GM18519 (cell line): ENCODE measurements around the gene SHB.
A peak's percentile ranks its signal among the peaks of the same experiment; 100 is the strongest.

Experiments
- ATAC-seq: cut with Tn5 transposase; IDR thresholded peaks from one replicate; pipeline ENCODE4 v1.9.1; 2021; ENCODE audit warnings: mild to moderate bottlenecking, moderate library complexity; ENCODE audit not compliant: unreplicated experiment, low FRiP score

SHB gene

DNA sequence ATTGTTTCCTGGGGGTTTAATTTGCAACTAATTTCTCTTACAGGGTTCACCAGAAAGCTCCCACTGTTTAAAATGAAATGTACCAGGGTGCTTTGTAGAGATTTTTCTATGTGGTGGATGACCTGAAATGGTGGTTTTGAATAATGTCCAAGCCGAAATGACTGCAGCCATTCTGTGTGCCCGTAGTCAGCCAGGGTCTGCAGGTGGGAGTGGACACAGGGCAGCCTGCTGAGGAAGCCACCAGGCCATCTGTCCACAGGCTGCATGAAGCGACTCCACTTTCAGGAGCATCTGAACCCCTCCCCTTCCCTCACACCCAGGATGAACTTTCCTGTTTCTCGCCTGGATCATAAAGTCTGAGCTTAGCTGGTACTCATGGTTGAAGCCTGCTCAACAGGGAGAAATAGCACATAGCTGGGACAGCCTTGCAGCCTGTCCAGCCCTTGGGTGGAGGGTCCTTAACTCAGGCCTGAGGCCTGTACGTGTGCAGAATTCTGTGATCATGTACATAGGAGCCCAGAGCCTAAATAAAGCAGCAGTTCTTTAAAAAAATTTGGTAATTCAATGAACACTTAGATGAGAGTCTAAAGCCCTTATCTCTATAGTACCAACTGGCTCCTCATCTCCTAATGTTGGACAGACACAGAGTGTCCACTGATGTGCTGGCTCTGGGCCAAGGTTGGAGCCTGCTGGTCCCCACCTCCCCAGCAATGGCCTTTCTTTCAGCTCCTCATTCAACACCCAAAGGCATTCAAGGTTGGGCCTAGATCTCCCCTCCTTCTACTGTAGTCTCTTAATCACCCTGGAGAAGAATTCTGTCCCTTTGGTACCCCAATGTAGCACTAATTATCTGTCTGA is 72.8 kb downstream of the SHB start:
- no peak for ATAC-seq

DNA sequence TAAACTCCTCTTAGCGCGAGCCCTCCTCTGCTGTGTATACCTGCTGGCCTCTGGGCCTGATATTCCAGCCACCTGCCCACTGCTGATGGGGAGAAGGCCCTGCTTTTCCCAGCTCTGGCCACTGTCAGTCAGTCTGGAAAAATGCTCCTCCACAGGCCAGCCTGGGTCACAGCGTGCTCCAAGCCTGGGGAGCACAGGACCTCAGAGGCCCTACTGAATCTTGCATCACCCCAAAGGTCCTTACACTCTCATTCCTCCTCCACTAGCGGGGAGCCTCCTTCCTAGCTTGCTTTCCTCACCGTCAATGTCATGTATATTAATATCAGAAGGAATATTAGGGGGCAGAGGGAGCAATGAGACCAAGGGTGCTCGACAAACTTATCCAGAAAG is 73.7 kb downstream of the SHB start:
- ATAC-seq: no peak

DNA sequence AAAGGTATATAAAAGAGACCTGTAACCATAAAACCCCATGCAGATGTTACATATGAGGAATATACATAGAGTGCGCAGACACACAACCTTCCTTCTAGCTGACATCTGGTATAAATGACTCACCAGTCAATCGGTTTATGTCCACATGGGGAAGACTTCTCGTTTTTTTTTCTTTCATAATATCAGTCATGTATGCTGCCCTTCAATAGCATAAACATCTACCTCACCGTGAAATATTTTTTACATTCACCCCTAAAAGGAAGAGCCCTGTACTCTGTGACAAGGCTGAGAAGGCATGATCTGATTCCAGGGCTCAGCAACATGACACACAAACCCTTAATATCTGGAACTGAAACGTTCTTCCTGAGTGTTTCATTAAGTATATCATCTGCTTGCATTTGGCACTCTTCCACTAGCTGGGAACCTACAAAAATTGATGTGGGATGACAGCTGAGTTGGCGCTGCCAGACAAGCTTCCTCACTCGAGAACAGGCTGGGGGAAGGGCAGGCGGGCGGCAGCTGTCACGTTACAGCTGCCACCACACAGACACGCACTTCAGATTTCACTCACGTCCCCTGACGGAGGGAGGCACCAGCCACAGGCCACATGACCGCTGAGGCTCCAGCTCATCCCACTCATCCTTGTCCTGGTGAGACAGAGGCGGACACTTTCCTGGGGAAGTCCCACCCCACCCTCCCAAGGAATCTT is 74.2 kb downstream of the SHB start:
- peak; percentile 52 for ATAC-seq

DNA sequence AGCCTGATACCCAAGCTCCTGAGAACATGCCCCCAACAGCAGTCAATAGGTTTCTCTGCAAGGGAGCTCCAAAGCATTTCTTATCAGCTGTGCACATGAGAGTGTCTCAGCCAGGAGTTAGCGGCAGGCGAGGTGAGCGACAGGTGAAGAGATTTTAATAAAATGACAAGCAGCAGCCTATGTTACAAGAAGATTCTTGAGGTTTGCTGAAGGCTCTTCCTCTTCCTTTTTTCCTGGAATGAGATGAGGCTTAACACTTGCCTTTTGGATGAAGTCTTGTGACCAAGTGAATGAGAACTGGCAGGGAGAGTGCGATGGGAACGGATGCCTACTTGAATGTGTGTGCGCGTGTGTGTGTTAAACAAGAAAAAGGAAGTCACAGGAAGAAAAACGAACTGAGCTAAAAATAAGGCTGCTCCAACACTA is 76.1 kb downstream of the SHB start:
- no peak for ATAC-seq

DNA sequence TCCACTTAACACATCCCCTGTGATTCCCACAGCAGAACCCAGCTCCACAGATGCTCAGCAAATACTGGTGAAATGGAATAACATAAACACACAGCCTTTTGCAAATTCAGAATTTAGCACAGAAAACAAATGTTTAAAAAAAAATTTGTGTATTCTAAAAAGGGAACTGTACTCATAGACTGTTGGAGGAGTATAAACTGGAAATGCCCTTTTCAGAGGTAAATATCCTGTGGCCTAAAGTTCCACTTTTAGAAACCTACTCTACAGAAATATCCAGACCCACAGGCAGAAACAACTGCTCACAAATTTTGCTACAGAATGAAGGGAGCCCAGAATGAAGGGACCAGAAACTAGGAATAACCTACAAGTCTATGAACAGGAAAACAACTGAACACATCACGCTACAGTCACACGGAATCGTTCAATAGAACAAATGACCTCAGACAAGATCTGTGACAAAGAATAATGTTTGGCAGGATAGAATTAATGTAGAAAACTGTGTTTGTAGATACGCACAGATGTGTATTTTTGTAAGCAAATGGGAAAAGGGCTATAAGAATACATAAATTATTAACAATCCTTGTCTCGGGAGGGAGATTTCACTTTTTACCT is 78.5 kb downstream of the SHB start:
- no peak for ATAC-seq

DNA sequence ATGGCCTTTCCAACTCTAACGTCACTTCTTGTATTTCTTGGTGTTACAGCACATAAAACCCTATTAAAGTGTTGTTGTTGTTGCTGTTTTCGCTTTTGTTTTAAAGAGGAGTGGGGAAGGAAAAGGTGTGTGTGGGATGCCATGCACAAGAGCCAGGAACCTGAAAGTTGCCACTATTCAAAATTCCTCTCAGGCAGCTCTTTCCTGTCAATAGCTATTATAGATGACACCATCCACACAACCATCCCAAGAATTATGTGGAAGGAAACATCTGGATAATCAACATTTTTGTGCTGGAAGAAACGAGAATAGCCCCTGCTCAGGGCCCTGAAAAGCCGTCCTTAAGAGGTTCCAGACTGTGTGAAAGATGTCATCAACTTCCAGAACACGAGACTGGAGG is 79.3 kb downstream of the SHB start:
- ATAC-seq: no peak

DNA sequence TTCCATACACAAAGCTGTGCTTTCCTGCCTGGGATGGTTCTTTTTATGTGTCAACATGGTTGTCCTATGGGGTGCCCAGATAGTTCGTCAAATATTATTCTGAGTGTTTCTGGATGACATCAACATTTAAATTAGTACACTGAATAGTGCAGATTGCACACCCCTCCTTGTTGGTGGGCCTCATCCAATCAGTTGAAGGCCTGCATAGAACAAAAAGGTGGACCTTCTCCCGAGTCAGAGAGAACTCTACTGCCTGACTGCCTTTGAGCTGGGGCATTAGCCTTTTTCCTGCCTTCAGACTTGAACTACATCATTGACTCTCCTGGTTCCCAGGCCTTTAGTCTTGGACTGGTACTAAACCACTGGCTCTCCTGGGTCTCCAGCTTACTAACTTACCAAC is 80.4 kb downstream of the SHB start:
- no peak for ATAC-seq

DNA sequence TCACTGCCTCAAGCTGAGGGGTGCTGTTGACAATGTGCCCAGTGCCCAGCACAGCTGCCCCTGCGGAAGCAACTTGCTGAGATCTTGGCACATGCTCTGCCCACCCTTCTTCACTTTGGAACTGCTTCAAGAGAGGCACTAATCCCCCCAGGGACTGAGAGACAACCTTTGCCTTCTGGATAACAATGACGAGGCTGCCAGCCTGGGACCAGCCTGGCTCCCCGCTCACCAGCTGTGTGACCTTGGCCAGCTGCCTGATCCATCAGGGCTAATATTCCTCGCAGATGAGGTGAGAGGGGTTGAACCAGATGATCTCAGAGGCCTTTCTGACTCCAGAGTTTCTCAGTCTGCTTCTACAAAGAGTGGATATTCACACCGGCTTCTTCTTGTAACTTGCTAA is 81.0 kb downstream of the SHB start:
- ATAC-seq: no peak

DNA sequence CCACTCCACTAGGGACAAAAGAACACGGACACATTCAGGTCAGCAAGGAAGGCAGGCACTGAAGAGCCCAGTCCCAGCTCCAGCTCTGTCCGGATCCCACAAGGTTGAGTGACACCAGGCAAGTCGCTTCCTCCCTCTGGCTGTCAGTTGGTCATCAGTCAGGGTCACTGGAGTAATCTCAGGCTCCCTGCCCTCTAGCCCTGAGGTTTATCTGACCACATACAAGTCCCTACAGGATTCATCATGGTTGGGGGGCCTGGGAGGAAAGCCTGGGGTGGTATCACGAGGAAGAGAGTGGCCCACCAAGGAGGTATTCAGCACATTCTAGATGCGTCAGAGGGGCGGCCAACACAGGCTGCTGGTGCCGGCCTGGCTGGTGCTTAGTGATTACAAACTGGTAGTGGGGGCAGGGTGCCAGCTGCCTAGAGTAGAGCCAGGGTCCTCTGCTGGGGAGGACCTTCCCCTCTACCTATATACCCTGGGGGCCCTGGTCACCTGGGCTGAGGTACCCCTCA is 81.5 kb downstream of the SHB start:
- no peak for ATAC-seq

DNA sequence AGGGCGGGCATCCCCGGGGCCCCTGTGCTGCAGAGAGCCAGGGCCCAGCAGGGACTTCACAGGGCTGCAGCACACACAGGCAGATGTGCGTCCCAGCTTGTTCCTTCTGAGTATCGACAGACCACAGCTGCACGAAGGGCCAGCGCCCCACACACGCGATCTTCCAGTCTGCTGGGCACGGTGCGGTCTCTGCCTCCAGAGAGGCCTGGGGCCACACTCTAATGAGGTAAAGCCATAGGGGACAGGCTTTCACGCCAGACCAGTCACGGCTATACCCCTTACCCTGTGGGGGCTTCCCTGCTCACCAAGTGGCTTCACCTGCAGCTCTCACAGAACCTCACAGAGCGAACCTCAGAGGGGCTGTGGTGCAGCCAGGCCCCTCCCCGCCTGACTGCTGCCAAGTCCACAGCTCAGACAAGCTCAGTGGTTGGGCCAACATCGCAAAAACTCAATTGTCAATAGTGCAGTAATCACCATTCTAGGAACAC is 82.2 kb downstream of the SHB start:
- ATAC-seq: no peak

DNA sequence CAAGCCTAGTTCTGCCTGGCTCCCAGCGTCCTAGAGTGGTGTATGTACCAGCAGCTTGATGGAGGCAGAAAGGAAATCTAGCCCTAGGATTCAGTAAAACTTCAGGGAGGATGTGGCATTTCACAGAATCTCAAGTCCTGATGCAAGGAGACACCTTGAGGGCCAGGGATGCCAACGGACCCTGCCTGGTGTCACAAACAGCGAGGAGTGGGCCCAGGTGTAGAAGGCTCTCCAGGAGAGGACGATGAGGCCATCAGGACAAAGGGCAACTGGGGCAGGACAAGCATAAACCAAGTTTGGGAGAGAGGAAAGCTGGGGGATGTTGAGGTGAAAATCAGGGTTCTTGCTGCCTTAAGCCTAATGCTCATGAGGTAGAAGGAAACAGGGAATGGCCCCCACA is 83.0 kb downstream of the SHB start:
- ATAC-seq: no peak

DNA sequence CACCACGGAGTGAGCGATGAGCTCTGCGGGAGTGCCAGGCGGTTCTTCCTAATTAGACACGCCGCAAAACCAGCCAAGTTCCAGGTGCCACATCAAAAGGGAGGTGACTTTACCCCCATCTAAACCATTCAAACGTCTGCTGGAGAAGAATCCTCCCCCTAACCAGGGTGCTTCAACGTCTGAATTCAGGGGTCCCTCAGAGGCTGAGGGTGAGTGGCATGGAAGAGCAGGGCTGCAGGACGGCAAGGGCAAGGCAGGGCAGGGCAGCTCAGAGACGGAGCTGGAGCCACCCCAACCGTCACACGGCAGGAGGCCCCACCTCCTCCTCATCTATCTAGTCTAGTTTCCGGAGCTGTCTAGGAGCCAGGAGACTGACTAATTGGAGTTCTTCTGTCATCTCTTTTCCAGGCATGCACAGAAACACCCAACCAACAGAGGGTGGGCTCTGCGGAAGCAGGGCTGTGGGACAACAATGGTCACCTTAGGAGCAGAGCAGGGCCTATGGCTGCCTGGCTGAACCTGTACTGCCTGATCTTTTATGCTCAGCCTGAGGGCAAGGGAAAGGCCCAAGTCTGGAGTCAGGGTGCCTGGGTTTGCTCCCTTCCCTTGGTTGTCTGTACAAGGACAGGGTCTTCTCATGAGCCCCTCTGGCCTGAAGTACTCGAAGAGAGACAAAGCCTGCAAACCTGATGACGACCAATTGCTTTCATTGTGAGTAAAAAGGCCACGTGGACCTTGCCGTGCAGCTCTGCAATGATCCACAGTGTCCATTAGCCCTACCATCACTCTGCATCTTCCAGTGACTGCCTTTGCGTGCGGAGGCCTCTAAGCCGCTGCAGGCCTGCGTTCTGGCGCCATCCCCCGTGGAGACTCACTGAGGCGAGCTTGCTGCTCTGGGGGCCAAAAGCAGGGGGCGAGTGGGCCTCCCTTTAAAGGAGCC is 84.1 kb downstream of the SHB start:
- ATAC-seq: no peak

DNA sequence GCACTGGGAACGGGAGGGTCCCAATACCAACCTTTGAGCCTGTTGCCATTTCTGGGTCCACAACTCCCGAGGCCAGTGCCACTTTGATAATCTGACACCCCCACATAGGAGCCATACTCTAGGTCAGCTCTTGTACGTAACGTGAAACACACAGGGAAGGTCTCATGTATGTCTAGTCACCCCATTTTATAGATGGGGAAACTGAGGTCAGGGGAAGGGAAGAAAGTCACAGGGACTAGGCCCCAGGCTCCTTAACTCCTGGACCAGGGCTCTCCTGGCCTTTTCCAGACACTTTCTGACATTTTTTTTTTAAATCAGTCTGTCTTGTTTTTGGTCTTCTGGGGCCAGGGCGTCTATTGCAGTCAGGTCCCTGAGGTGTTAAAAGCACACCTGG is 84.8 kb downstream of the SHB start:
- ATAC-seq: no peak

DNA sequence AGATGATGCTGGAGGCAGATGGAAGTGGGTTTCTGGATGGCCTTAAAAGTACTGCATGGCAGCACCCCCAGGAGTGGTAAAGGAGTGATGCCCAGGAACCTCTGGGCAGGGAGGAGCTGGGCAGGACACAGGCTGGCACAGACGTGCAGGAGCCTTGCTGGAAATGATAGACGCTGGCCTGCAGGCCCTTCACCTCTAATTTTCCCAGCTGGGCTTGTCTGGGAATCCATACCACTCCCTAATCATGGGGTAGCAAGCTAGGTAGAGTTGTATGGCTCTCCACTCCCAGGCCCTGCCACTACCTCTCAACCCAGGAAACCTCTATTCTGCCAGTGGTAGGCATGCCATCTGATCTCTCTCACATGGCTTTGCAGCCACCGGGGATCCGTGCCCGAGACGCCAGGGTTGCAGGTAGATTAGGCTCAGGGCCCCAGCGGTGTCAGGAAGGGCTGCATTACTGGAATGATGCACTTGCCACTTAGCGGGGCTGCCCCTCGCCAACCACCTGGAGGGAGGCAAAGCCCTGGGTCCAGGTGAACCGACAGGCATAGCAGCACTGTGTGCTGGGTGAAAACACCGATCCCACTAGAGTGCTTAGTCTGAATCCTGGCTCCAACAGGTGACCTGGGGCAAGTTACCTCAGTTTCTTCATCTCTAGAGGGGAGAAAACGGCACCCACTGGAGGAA is 85.5 kb downstream of the SHB start:
- ATAC-seq: no peak

DNA sequence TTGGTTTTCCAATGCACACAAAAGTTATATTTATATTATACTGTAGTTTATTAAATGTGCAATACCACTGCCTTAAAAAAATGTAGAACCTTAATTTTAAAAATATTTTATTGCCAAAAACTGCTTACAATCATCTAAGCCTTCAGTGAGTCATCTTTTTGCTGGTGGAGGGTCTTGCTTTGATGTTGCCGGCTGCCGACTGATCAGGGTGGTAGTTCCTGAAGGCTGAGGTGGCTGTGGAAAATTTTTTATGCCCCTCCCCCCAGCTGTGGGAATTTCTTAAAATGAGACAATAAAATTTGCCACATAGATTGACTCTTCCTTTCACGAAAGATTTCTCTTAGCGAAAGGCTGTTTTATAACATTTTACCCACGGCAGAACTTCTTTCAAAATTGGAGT is 89.2 kb downstream of the SHB start:
- ATAC-seq: no peak

DNA sequence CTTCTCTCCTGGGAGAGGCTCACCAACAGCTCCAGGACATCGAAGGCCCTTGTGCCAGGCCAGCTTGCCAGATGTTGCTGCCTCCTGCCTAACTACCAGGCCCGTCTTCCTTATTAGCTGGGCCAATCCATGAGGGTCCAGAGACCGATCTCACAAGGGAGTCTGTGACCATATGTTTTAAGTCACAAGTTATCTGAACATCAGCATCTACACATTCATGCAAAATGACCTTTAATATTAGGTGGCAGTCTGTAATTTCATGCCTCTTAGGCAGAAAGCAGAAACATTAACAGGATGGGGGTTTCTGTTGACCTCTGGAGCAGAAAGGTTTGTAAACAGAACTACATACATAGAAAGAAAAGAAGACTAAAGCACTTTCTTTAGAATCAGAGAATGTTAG is 90.0 kb downstream of the SHB start:
- ATAC-seq: no peak

DNA sequence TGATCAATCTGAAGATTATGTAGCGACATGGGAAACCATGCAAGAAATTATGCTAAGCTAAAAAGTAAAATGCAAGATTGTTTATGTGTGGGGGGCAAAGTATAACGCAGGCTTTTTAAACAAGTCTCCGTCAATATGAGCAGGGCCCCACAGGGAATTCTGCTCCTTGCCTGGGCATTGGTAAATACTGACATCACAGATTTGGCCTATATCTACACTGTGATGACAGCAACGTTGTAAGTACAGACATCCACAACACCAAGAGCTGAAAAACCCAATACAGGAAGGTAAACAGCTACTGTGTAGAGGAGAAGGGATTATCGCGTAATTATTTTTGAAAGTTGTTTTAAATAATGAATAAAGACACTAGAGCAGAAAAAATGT is 90.6 kb downstream of the SHB start:
- ATAC-seq: no peak

DNA sequence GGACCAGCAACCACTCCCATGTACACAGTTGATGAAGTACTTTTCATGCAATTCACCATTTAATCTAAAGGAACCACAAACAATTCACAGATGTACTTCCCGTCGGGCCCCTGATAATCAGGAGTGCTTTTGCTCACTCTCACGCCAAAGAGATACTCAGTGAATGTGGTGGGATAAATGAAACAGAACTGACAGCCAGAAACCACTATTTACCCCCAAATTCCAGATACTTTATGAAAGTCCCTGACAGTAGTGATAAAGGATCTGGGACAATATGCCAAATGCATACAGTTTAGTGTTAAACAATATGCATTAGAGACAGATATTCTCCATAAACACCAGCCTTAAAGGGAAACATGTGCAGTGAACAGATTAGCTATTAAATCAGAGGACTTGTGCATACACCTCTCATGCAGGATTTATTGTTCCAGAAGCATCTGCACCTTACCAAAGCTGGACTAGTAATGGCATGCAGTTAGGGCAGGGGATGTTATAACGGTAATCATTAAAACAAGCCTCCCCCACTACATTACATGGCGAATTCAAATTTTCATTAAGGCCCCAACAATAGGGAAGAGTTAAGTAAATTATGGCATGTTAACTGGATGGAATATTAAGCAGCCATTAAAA is 91.1 kb downstream of the SHB start:
- ATAC-seq: no peak
